Psoas muscle (tissue), 8 donors: ENCODE measurements around the gene OBP2B. TPM values are rescaled to one million over a fixed set of nuclear protein-coding genes. Genes with fewer than 3 reads are reported as not detected.
"Not testable (repeated sequence)": the region's sequence is repeated elsewhere in the genome, so short reads cannot be mapped to it uniquely, and the experiment has no call there.

ENCODE experiments used
- ATAC-seq, 4 donors: fragments of 200-7000 bp; cut with Tn5 transposase; one replicate each; pipeline ENCODE4 v1.9.1; 2020; ENCODE audit warnings: moderate library complexity in 3 of 4, mild to moderate bottlenecking in 2 of 4
- DNase-seq, 2 donors: peaks; one replicate each; pipeline ENCODE4 v3.0.0-alpha.2; 2020
- H3K27ac ChIP-seq: fragments of 200-600 bp; one replicate; pipeline ENCODE4 v1.8.0; 2022
- H3K27me3 ChIP-seq, 3 donors: fragments of 200-600 bp in 1 of 3; one replicate each; pipeline versions ENCODE4 v1.6.1 to v1.8.0; 2013 to 2022; ENCODE audit warnings: low read length in 2 of 3, mild to moderate bottlenecking in 2 of 3, moderate library complexity in 1 of 3; ENCODE audit not compliant: insufficient read depth in 3 of 3
- H3K36me3 ChIP-seq, 2 donors: fragments of 200-600 bp in 1 of 2; one replicate each; pipeline versions ENCODE4 v1.6.1 to v1.8.0; 2013 to 2022; ENCODE audit warnings: low read depth in 1 of 2, mild to moderate bottlenecking in 1 of 2, moderate library complexity in 1 of 2; ENCODE audit not compliant: insufficient read depth in 1 of 2
- H3K4me1 ChIP-seq: fragments of 200-600 bp; one replicate; pipeline ENCODE4 v1.8.0; 2022
- H3K4me3 ChIP-seq: fragments of 200-600 bp; one replicate; pipeline ENCODE4 v1.8.0; 2022; ENCODE audit warnings: mild to moderate bottlenecking
- H3K9me3 ChIP-seq: fragments of 200-600 bp; one replicate; pipeline ENCODE4 v1.8.0; 2022
- WGBS, 3 donors: extraction: QIAGEN DNeasy Blood & Tissue Kit; methylation state at CpG; one replicate each; pipeline versions ENCODE4 v1.1.6 to v1.1.7; 2013; 5-methylcytosine and 5-hydroxymethylcytosine counted together
- intact Hi-C, 2 donors: fragments of 100-400 bp; cut with DNase I; formaldehyde crosslinking; loops; one replicate each; pipeline versions ENCODE4 v1.11.0 to v1.14.2; 2022
- polyA plus RNA-seq, 3 donors: library from polyadenylated mRNA; stranded (reverse); fragments of 200-250 nt; gene quantifications; one replicate each; pipeline ENCODE4 v1.2.3, GENCODE V29; 2013
- total RNA-seq, 4 donors: library from RNA; stranded (reverse); fragmentation: NEBNext Ultra II Directional in 2 of 4; extraction: Animal tissue kit (Norgen Biotek cat#: 25700) in 2 of 4; gene quantifications; one replicate each; pipeline versions ENCODE4 v1.2.1 to v1.2.4, GENCODE V29; 2021 to 2023
- TF ChIP-seq, protein P1 (sequence below): fragments of 200-600 bp; IDR thresholded peaks from one replicate; pipeline ENCODE4 v1.8.0; 2022; ENCODE audit warnings: antibody characterized with exemption
- donor health status: healthy with polysubstance abuse.
- donor health status: DM: no; HTN: no; CAD: no; lungs with moderate emphysema.
- donor health status: Bipolar disorder and iron deficiency.
- donor health status: healthy.
- donor health status: DM: yes; HTN: yes; CAD: no.
- donor health status: DM: no; HTN: no; CAD: no.
- donor health status: DM: no; HTN: no; CAD: no.
- donor health status: DM: yes; HTN: yes; CAD: no.

OBP2B gene
- total and polyA plus RNA-seq, 7 donors: not detected

DNA sequence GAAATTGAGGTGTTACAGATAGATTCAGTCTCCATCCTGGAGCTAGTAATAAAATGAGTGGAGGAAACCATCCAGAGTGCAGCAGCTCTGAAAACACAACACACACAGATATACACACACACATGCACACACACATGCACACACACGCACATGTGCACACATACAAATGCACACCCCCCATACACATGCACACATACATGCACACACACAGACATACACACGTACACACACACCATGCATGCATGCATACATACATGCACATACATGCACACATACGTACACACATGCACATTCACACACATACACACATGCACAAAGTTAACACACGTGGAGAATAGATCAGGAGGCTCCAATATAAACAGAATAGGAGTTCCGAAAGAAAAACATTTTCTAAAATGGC is 21.0 kb upstream of the OBP2B start:
- Histone ChIP-seq H3K9me3 (no peaks in the 10 kb centered on the region), H3K4me1 (no peaks in the 10 kb centered on the region), H3K36me3 (no peaks in the 10 kb centered on the region), H3K27ac (no peak overlapping the region), H3K27me3 (peaks cover 0 to 18% (median 4%) of the 10 kb centered on the region in 3 donors), H3K4me3 (no peak overlapping the region)
- no peak for DNase-seq
- ATAC-seq: no peak
- 81 to 88% (median 84%) methylated on average over 5 of the region's 5 CpGs for WGBS, 3 donors
- intact Hi-C loops: no loop called here
- TF ChIP-seq, protein P1, sequence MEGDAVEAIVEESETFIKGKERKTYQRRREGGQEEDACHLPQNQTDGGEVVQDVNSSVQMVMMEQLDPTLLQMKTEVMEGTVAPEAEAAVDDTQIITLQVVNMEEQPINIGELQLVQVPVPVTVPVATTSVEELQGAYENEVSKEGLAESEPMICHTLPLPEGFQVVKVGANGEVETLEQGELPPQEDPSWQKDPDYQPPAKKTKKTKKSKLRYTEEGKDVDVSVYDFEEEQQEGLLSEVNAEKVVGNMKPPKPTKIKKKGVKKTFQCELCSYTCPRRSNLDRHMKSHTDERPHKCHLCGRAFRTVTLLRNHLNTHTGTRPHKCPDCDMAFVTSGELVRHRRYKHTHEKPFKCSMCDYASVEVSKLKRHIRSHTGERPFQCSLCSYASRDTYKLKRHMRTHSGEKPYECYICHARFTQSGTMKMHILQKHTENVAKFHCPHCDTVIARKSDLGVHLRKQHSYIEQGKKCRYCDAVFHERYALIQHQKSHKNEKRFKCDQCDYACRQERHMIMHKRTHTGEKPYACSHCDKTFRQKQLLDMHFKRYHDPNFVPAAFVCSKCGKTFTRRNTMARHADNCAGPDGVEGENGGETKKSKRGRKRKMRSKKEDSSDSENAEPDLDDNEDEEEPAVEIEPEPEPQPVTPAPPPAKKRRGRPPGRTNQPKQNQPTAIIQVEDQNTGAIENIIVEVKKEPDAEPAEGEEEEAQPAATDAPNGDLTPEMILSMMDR: no peak

DNA sequence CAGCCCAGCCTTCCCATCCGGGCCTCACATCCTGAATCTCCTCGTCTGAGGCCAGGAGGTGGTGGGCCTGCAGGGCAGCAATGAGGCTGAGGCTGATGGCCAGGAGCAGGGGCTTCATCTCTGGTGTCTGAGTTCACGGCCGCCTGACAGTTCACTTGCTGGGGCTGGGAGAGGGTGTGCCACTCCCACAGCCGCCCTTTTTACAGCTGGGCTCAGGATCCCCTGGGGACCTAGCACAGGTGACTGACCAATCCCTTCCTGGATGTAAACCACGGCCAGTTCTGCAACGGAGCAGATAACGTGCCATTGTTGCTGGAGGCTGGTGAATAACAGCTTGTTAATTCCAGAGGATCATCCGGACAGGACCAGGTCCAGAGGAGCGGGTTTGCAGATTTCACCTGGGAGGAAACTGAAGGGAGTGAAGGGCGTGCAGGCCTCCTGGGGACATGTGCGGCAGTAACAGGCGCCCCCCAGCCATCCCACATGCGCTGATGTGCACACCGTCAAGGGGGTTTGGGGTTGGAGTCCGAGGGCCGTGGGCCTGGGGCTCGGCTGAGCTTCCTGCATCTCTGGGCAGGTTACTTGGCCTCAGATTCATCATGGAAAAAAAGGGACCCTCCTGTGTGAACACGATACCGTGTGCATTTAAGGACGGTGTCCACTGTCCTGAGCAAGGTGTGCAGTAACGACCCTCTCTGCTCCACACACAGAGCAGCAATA is 19.6 kb upstream of the OBP2B start:
- intact Hi-C loops, H3K4me3 ChIP-seq, H3K36me3 ChIP-seq, H3K4me1 ChIP-seq, ATAC-seq, H3K9me3 ChIP-seq, DNase-seq, H3K27ac ChIP-seq: not testable (repeated sequence)
- H3K27me3 ChIP-seq: peaks cover 0 to 18% (median 0%) of the 10 kb centered on the region in 3 donors
- WGBS, 3 donors: 68 to 71% (median 71%) methylated on average over 20 to 22 of the region's 22 CpGs

DNA sequence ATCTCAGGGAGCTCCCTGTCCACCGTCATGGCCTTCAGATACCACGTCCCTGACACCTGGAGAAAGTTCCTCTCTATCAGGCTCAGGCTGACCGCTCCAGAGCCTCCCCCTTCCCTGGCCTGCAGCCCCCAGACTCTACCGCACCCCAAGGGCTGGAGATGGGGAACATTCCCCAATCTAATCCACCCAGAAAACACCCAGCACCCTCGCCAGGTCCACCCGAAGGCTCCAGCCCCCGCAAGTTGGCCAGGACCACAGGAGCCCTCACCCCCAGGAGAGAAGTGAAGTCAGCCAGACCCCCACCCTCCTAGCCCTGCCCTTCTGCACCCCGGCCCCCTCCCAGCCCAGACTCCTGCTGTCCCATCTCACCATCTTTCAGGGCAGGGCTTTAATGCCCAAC is 18.9 kb upstream of the OBP2B start:
- H3K4me3 ChIP-seq, H3K36me3 ChIP-seq, H3K9me3 ChIP-seq, H3K4me1 ChIP-seq, intact Hi-C loops, DNase-seq, ATAC-seq, H3K27ac ChIP-seq: not testable (repeated sequence)
- 85 to 91% (median 87%) methylated on average over 8 of the region's 8 CpGs for WGBS, 3 donors
- H3K27me3 ChIP-seq: peaks cover 0 to 18% (median 0%) of the 10 kb centered on the region in 3 donors

DNA sequence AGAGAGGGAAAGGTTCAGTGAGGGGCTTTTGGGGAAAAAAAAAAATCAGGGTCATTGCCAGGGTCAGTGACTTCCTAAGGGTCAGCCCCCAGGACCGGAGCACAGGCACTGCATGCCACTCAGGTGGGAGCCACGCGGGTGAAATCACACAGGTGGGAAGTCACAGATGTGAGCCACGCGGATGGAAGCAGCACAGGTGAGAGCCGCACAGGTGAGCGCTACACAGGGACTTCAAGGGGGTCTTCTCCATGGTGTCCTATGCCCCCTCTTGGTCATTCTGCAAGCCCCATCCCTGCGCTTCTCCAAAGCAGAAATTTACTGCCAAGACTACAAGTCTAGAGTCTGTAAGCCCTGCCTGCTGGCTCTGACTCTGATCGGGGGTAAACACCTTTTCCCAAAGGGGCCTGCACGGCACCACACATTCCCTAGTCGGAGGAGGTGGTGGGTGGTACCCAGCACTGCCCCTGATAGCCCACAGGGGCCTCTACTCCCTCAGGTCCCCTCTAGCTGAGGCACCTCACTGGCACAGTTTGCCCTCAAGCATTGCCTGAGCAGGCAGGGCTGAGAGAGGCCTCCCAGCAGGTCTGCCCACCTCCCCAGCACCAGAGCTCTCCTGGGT is 18.3 kb upstream of the OBP2B start:
- intact Hi-C loops: no loop called here
- DNase-seq (no peak), ATAC-seq (no peak)
- 75 to 82% (median 81%) methylated on average over 11 of the region's 11 CpGs for WGBS, 3 donors
- peaks cover 0 to 18% (median 0%) of the 10 kb centered on the region in 3 donors for H3K27me3 ChIP-seq
- H3K4me1 ChIP-seq: no peaks in the 10 kb centered on the region
- H3K4me3 ChIP-seq: no peak overlapping the region
- no peak overlapping the region for H3K27ac ChIP-seq
- TF ChIP-seq, protein P1: no peak
- no peaks in the 10 kb centered on the region for H3K9me3 ChIP-seq
- H3K36me3 ChIP-seq: no peaks in the 10 kb centered on the region

DNA sequence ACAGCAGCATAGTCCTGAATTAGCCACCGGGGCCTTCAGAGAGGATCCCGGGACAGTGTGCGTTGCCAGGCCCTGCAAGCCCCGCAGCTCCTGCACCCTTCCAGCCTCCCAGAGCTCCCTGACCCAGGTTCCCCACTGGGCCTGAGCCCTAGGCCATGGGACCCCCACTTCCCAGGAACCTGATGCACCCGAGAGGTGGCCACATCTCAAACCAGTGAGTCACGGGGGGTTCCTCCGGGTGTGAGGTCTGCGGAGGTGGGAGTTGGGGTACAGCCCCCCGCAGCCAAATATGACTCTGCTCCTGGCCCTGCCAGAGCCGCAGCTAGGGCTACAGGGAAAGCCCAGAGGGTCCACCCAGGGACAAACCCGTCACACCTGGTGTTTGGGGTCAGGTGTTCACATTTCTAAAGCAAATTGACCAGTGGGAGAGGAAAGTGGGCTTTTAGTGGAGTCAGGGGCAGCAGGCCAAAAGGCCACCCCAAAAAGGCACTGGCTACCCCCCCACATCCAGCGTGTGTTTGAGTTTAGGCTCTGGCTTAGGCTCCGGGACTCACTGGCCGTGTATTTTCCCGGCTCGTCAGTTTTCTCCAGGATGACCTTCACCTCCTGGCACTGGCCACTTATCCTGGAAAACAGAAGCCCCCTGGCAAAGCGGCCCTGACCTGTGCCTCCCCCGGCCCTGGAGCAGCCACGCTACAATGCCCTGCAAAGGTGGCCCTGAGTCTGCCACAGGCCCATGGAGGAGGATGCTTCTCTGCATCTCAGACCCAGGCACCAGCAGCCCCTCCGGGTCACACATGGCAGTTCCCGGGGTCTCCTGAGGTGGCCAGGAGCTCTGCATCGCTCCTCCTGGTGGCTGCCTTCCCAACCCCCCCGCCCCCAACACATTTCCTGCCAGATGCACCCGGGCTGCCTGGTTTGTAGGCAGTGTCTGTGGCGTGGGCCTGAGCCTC is 17.4 kb upstream of the OBP2B start:
- H3K27me3 ChIP-seq: peaks cover 0 to 18% (median 0%) of the 10 kb centered on the region in 3 donors
- TF ChIP-seq, protein P1: no peak
- no peak for ATAC-seq
- 67 to 74% (median 73%) methylated on average over 23 to 25 of the region's 25 CpGs for WGBS, 3 donors
- DNase-seq: no peak
- H3K9me3 ChIP-seq: no peaks in the 10 kb centered on the region
- H3K4me3 ChIP-seq: no peak overlapping the region
- H3K36me3 ChIP-seq: no peaks in the 10 kb centered on the region
- H3K4me1 ChIP-seq: no peaks in the 10 kb centered on the region
- intact Hi-C loops: no loop called here
- H3K27ac ChIP-seq: no peak overlapping the region
